Hematopoietic multipotent progenitor cell treated with erythropoietin and hydrocortisone succinate and interleukin-3 and kit ligand, for 15 days (in vitro differentiated cells): ENCODE data around the gene GRIA3.
"Not testable (repeated sequence)": the region's sequence is repeated elsewhere in the genome, so short reads cannot be mapped to it uniquely, and the experiment has no call there.

ENCODE experiments used
- DNase-seq: peaks from one replicate; pipeline ENCODE4 v3.0.0-alpha.2; 2015; ENCODE audit warnings: low spot score

Gene GRIA3

DNA sequence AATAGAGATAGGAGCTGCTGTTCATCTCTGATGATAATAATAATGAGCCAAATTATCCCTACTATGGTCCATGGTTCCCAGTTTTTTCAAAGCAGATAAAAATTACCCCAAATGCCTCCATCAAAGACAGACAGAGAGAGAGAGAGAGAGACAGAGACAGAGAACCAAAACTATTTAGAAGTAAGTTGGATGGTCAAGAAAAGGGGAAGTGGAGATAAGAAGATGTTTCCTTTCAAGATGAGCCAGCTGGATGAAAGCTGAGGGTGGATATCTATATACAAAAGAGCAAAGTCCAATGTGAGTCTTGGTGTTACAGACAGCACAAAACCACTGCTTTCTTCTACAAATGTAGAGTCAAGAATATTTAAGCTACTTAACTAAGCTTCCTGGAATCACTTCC is 173.9 kb downstream of the GRIA3 start:
- DNase-seq, result no peak

- DNase-seq, result no peak
Observed at GRCh38 chrX:123358457-123358856, 174.4 kb downstream of the GRIA3 start.

- no peak for DNase-seq
Observed at GRCh38 chrX:123361371-123361770, 177.3 kb downstream of the GRIA3 start.

- DNase-seq, result not testable (repeated sequence)
Observed at GRCh38 chrX:123386196-123386595, 202.1 kb downstream of the GRIA3 start.

DNA sequence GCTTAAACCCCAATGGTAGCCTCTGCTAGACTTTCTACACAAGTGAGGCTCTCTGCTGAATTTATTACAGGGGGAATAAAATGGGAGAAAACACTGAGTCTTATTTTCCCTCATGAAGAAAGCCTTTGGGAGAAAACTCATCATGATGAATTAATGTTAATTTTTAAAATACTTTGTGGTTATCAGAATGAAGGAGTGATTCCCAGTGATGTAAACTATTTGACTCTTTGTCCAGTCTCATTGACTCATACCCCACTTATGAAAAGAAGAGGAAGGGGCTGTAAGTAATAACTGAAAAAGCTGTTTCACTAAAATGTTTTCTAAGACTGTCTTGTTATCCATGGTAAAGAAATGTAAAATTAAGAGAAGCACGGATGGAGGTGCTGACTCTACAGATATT is 208.8 kb downstream of the GRIA3 start:
- no peak for DNase-seq

DNA sequence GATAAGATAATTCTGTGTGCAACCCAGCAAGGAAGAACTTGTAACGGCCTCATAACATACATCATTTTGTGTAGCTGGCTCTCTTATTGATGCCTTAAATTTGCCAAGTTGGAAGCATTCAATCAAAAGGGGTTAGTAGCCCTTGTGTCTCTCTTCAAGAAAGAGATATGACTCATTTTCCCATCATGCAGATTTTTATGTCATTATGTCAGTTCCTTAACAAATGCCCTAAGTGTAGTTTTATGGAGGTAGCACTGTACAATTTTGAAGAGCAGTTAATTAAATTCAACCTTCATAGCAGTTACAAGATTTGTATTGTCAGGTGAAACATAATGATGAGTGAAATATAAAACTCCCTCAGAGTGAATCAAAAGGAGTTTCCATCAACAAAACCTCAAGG is 215.6 kb downstream of the GRIA3 start:
- no peak for DNase-seq

DNA sequence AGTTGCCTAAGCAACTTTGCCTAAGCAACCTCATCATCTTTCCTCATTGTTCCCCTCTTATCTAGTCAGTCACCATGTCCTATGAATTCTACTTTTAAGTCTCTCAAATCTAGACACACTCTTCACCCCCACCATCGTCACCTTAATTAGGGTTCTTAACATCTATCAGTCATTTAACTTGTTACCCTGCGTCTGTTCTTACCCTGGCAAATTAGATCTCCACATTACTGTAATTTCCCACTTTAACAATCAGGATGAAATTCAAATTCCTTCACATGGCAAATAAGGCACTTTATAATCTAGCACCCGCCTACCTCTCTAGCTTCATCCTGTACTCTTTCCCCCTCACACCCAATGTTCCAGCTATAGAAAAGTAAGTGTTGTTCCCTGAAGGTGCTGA is 221.2 kb downstream of the GRIA3 start:
- no peak for DNase-seq

- no peak for DNase-seq
Observed at GRCh38 chrX:123408821-123409737, 225.0 kb downstream of the GRIA3 start.

DNA sequence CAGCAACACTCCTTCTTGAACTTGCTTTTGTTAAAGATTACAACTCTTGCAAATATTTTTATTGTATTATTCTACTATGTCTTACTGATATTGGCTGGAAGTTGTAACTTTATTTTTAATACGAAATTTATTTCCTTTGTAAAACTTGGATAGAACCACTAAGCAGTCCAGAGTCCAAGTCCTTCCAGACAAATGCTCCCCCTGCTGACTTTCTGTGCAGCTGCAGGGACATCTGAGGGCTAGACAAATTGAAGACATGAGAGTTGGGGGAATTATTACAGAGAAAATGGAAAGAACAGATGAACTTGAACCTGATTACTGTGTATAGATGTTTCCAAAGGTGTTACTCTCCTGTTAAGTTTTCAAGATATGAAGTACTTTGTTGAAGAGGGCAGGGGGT is 238.8 kb downstream of the GRIA3 start:
- no peak for DNase-seq

DNA sequence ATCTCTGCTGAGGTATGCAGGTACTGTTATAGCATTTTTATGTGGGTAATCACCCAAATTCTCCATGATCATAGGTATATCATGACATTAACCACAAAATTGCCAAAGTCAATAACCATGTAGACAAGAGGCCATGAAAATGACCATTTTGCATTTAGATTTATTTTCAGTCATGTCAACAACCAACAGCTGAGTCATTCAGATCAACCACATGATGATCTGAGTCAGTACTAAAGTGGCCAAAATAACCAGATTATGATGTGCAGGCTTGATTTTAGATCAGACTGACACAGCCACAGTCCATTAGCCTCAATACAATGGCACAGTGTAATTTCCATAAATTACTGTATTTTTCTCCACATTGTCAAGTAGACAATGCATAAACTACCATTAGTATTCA is 240.5 kb downstream of the GRIA3 start:
- DNase-seq, result no peak

GRCh38 chrX:123425471-123425870 is 241.4 kb downstream of the GRIA3 start:
- no peak for DNase-seq

GRCh38 chrX:123425904-123426303 is 241.8 kb downstream of the GRIA3 start:
- DNase-seq, result no peak

- DNase-seq, result no peak
Observed at GRCh38 chrX:123432361-123433150, 248.5 kb downstream of the GRIA3 start.

DNA sequence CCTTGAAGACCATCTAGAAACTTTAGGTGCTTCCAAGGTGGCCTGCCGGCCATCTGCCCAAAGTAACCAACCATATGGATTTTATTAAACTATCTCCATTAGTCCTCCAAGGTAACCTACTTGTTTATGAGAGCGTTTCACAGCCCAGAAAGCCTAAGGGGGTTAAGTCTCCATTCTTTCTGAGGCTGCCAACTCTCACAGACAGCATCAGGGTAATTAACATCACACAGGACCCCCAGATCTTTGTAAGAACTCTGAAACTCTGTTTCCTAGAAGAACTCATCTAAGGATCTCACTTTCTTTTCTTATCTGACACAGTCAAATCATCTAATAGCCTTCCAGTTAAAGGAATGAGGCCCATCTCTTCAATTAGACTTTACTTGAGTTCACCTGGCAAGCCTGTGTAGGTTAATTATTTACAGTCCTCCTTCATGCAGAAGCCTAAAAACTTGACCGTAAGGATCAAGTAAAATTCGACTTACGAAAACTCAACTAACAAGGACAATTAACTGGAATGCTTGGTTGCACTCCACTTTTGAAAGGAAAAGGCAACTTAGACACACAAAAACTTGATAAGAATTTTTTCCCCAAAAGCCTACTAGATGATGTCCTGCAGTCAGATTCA is 252.5 kb downstream of the GRIA3 start:
- no peak for DNase-seq

- DNase-seq, result not testable (repeated sequence)
Observed at GRCh38 chrX:123439926-123440325, 255.8 kb downstream of the GRIA3 start.

- no peak for DNase-seq
Observed at GRCh38 chrX:123442764-123443163, 258.7 kb downstream of the GRIA3 start.

- DNase-seq, result no peak
Observed at GRCh38 chrX:123447506-123447905, 263.4 kb downstream of the GRIA3 start.

DNA sequence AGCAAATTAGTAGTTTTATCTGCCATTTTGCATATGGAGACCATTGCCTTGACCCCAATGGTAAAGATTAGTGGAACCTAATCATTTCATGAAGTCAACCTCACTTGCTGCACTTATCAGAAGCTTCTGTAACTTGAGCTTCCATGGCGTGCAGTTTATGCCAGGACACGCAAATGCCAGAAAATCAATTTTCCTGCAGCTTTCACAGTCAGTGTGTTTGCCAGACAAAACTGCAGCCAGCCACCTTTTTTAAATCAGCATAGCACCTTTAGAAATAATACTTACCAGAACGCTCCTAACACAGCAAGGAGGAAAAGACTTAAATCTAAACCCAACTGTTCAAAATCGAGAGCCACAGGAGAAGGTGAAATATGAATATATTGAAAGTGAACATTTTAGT is 265.3 kb downstream of the GRIA3 start:
- DNase-seq, result no peak

DNA sequence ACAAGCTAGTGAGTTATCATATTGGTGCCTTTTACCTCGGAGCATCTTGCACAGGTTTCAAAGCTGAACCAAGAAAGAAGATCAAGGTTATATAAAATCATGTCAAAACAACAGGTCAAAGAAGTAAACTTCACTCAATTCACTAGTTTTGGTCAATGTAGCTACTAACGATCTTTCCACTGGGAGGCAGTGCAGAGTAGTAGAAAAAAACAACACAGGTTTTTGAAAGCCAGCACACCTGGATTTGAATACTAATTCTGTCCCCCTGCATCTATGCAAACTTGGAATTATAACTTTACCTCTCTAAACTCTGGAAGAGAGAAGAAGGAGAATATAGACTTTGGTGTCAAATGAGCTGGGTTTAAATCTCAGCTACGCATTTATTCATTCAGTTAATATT is 266.1 kb downstream of the GRIA3 start:
- DNase-seq, result no peak

DNA sequence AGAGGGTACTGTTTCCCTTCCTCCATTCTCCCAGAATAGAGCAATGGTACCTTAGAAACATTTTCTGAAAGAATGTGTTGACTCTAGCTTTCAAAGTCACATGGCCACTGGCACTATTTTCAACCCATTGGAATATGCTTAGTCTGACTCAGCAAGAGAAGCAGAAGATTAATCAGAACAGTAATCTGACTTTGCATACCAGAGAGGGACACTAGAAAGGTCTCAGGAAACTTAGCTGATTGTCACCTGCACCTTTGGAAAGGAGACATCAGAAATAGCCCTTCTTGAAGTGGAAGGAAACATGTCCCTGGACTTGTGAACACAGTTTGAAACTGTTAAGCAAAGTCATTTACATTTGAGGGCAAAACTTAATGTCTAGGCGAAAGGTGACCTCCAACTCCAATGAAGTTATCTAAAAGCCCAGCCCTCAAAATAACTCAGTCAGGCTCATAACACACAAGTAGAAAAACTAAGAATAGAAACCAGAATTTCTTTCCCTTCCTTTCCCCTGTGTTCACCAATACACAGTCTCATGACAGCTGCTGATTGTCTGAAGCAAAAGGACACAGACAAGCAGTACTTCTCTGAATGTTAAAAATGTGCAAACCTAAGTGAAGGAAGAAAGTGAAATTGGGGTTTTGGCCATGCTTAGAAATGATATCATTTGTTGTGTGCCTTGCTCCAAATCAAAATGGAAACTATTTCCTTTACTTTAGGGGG is 270.8 kb downstream of the GRIA3 start:
- no peak for DNase-seq

- DNase-seq, result no peak
Observed at GRCh38 chrX:123455693-123456092, 271.6 kb downstream of the GRIA3 start.

DNA sequence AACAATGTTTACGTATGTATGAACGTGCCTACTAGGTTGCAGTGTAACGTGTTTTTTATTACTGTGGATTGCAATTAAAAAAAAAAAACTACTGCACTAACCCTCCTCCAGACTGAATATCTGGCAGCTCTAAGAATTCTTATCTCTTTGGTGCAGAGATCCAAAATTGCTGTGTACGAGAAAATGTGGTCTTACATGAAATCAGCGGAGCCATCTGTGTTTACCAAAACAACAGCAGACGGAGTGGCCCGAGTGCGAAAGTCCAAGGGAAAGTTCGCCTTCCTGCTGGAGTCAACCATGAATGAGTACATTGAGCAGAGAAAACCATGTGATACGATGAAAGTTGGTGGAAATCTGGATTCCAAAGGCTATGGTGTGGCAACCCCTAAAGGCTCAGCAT is 280.6 kb downstream of the GRIA3 start:
- no peak for DNase-seq
